Mesendoderm (in vitro differentiated cells): ENCODE measurements around the gene COG6. TPM values are rescaled to one million over a fixed set of nuclear protein-coding genes. Genes with fewer than 3 reads are reported as not detected.

Experiments used
- DNase-seq: peaks from one replicate; pipeline ENCODE4 v3.0.0; 2013
- H2AK5ac ChIP-seq: 2 replicates; pipeline ENCODE4 v1.6.1; 2013; ENCODE audit warnings: low read length, inconsistent platforms
- H2BK120ac ChIP-seq: 2 replicates; pipeline ENCODE4 v1.6.1; 2013; ENCODE audit warnings: low read depth, mild to moderate bottlenecking, low read length, moderate library complexity, mixed read lengths
- H2BK15ac ChIP-seq: replicated peaks from 2 replicates; pipeline ENCODE4 v1.6.1; 2013; ENCODE audit warnings: low read depth, mild to moderate bottlenecking, moderate library complexity
- H2BK5ac ChIP-seq: 2 replicates; pipeline ENCODE4 v1.6.1; 2013; ENCODE audit warnings: low read length, inconsistent platforms
- H3K18ac ChIP-seq: 2 replicates; pipeline ENCODE4 v1.6.1; 2013; ENCODE audit warnings: mild to moderate bottlenecking, low read length, mixed read lengths
- H3K23ac ChIP-seq: one replicate; pipeline ENCODE4 v1.6.1; 2013; ENCODE audit warnings: low read length
- H3K27ac ChIP-seq: 2 replicates; pipeline ENCODE4 v1.5.1; 2013; ENCODE audit warnings: low read depth, mild to moderate bottlenecking, inconsistent platforms, low read length, moderate library complexity
- H3K27me3 ChIP-seq: 2 replicates; pipeline ENCODE4 v1.6.1; 2013; ENCODE audit warnings: low read length, control low read depth, mild to moderate bottlenecking, inconsistent platforms; ENCODE audit not compliant: insufficient read depth, poor library complexity
- H3K36me3 ChIP-seq: 2 replicates; pipeline ENCODE4 v1.6.1; 2013; ENCODE audit warnings: low read length, inconsistent platforms; ENCODE audit not compliant: control insufficient read depth, insufficient read depth
- H3K4ac ChIP-seq: one replicate; pipeline ENCODE4 v1.6.1; 2013; ENCODE audit warnings: low read depth, mild to moderate bottlenecking, low read length, moderate library complexity
- H3K4me1 ChIP-seq: 2 replicates; pipeline ENCODE4 v1.6.1; 2013; ENCODE audit warnings: low read depth, low read length, inconsistent platforms; ENCODE audit not compliant: control insufficient read depth
- H3K4me2 ChIP-seq: 2 replicates; pipeline ENCODE4 v1.6.1; 2013; ENCODE audit warnings: low read length
- H3K4me3 ChIP-seq: 2 replicates; pipeline ENCODE4 v1.5.1; 2013; ENCODE audit warnings: mild to moderate bottlenecking, low read length
- H3K56ac ChIP-seq: one replicate; pipeline ENCODE4 v1.6.1; 2013; ENCODE audit warnings: low read length
- H3K79me1 ChIP-seq: 2 replicates; pipeline ENCODE4 v1.6.1; 2013; ENCODE audit warnings: low read length, inconsistent platforms
- H3K79me2 ChIP-seq: 2 replicates; pipeline ENCODE4 v1.6.1; 2013; ENCODE audit warnings: mild to moderate bottlenecking, low read length; ENCODE audit not compliant: control insufficient read depth, insufficient read depth
- H3K9ac ChIP-seq: 2 replicates; pipeline ENCODE4 v1.6.1; 2013; ENCODE audit warnings: low read length, inconsistent platforms
- H4K5ac ChIP-seq: one replicate; pipeline ENCODE4 v1.6.1; 2013; ENCODE audit warnings: low read length
- H4K8ac ChIP-seq: one replicate; pipeline ENCODE4 v1.6.1; 2013; ENCODE audit warnings: low read depth, mild to moderate bottlenecking, control low read depth, low read length, moderate library complexity
- WGBS: extraction: QIAGEN DNeasy Blood & Tissue Kit; methylation state at CpG from one replicate; pipeline ENCODE4 v1.1.7; 2013; ENCODE audit warnings: low lambda C conversion rate, missing lambda C conversion rate; ENCODE audit not compliant: insufficient coverage; ENCODE audit errors: extremely low coverage; 5-methylcytosine and 5-hydroxymethylcytosine counted together
- small RNA-seq: library from polyadenylated mRNA; stranded (forward); fragments of <200 nt; extraction: miRNeasy Mini kit (QIAGEN cat#:217004); gene quantifications from one replicate; pipeline ENCODE3, GENCODE V24; 2013; ENCODE audit not compliant: insufficient read depth

COG6 gene

DNA sequence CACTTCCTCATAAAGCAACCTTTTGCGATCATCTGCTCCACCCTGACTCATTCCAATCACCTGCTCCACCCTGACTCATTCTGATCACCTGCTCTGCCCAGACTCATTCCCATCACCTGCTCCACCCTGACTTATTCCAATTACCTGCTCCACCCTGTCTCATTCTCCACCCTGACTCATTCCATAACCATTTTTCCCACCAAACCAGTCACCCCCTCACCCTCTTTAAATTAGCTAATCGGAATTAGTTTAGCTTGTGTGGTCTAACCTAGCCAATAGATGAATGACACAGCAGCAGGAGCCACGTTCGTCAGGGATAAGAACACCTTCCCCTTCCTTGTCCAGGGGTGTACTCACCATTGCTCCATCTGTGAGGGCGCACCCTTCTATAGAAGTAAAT, 134.0 kb downstream of the COG6 start:
- H3K4me1 ChIP-seq = no peaks in the 10 kb centered on the region
- no peak overlapping the region for H3K9ac ChIP-seq
- no CpG with 5 or more reads among the region's 5 CpGs for WGBS
- no peak overlapping the region for H2BK5ac ChIP-seq
- no peak for DNase-seq
- H3K79me1 ChIP-seq = no peaks in the 10 kb centered on the region
- H4K8ac ChIP-seq = no peak overlapping the region
- H3K36me3 ChIP-seq = no peaks in the 10 kb centered on the region
- no peak overlapping the region for H2BK15ac ChIP-seq
- H3K27ac ChIP-seq = no peak overlapping the region
- H2BK120ac ChIP-seq = no peak overlapping the region
- no peak overlapping the region for H3K4me3 ChIP-seq
- H3K79me2 ChIP-seq = no peaks in the 10 kb centered on the region
- H3K23ac ChIP-seq = no peak overlapping the region
- no peak overlapping the region for H2AK5ac ChIP-seq
- H3K4ac ChIP-seq = no peak overlapping the region
- H3K56ac ChIP-seq = no peak overlapping the region
- no peak overlapping the region for H3K18ac ChIP-seq
- H4K5ac ChIP-seq = no peak overlapping the region
- no peak overlapping the region for H3K4me2 ChIP-seq
- H3K27me3 ChIP-seq = no peaks in the 10 kb centered on the region

Small RNA genes within 50 kb of the gene (small RNA-seq; reads per million reads assigned to genes)
- not detected for gene MIR4305
- not detected for gene RNY4P14
